Measurements from ENCODE around the gene GAS2L1.

The GAS2L1 gene

DNA sequence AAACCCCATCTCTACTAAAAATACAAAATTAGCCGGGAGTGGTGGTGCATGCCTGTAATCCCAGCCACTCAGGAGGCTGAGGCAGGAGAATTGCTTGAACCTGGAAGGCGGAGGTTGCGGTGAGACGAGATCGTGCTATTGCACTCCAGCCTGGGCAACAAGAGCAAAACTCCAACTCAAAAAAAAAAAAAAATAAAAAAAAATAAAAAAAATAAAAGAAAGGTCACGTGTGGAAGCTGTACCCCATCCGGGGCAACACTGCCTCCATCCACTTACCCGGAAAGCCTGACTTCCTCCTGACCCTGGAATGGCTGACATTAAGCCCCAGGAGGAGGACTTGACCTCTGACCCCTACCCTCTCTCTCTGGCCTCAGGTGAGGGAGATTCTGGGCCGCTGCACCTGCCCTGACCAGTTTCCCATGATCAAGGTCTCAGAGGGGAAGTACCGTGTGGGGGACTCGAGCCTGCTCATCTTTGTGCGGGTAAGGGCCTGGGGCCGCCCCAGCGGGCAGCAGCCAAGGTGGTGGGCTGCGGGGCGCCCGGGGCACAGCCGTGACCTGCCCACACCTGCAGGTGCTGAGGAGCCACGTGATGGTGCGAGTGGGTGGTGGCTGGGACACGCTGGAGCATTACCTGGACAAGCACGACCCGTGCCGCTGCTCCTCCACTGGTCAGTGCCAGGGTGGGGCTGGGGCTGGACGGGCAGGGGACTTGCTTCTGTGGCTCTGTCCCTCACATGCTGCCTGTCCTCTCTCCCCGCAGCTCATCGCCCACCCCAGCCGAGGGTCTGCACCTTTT is 3.8 kb downstream of the GAS2L1 start:
- no peak for DNase-seq

DNA sequence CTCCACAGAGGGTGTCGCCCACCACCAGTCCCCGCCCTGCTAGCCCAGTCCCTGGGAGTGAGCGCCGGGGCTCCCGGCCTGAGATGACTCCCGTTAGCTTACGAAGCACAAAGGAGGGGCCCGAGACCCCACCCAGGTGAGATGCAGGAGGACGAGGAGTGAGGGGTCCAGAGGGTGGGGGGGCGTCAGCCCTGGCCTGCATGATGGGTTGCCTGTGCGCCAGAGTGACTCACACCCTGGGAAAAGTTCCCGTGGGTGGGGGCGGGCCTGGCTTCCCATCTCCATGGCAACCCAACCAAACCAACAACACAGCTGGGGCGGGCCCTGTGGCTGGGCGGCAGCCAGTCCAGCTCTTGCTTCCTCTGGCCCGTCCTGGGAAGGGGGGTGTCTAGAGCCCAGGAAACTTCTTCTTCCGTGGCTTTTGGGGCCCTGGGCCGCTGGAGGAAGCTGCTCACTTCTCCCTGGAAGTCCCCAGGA is 4.5 kb downstream of the GAS2L1 start:
- DNase-seq, result peak; percentile 27 to 41

DNA sequence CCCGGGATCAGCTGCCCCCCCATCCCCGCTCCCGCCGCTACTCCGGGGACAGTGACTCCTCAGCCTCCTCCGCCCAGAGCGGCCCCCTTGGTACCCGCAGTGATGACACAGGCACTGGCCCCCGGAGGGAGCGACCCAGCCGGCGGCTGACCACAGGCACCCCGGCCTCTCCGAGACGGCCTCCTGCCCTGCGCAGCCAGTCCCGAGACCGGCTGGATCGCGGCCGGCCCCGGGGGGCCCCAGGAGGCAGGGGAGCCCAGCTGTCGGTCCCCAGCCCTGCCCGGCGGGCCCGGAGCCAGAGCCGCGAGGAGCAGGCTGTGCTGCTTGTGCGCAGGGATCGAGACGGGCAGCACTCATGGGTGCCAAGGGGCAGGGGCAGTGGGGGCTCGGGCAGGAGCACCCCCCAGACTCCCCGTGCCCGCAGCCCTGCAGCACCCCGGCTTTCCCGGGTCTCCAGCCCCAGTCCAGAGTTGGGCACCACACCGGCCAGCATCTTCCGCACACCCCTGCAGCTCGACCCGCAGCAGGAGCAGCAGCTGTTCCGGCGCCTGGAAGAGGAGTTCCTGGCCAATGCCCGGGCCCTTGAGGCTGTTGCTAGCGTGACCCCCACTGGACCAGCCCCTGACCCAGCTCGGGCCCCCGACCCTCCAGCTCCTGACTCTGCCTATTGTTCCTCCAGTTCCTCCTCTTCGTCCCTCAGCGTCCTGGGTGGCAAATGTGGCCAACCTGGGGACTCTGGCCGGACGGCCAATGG is 5.2 kb downstream of the GAS2L1 start:
- no peak for DNase-seq

DNA sequence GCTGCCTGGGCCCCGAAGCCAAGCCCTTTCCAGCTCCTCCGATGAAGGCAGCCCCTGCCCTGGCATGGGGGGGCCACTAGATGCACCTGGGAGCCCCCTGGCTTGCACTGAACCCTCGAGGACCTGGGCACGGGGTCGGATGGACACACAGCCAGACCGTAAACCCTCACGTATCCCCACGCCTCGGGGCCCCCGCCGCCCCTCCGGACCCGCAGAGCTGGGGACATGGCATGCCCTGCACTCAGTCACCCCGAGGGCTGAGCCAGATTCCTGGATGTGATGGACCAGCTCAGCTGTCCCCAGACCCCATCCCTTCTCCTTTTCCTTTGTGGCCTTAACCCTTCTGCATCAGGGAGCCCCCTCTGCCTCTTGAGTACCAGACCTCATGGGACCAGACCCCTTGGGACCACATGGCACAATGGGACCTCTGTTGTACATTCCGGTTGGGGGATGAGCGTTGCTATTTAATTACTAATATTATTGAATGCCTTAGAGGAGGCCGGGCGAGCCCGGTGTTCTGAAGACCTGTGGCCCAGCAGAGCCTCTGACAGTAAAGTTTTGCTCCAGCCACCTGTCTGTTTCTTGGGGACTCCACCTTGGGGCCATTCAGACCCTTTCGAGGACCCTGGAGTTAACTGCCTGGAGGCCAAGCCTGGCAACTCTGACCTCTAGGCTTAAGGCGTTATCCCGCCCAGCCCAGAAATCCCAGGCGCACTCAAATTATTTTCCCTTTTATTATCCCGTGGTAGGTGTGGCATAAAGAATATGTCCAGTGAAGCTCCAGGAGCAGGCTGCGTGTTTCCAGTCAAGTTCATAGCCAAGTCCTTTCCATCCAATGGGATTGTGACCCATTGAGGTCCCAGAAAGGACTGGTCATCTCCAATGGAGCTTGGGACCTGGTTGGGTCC is 6.0 kb downstream of the GAS2L1 start:
- no peak for DNase-seq

DNA sequence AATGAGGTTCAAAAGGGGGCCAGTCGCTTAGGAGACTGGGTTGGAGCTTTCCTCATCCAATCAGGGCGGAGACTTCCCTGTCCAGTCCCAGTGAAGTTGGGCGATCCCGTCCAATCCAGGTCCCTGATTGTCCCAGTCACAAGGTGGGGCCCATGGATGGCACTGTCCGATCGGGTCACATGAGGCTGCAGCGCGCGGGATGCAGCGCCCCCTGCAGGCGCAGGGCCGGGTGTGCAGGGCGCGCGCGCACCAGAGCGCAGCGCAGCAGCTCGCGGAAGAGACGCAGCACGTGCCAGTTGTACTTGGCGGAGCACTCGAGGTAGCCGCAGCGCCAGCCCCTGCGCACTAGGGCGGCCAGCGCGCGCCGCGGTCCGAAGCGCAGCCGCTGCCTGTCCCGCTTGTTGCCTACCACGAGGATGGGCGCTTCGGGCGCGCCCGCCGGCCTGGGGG is 6.7 kb downstream of the GAS2L1 start:
- DNase-seq, result no peak

DNA sequence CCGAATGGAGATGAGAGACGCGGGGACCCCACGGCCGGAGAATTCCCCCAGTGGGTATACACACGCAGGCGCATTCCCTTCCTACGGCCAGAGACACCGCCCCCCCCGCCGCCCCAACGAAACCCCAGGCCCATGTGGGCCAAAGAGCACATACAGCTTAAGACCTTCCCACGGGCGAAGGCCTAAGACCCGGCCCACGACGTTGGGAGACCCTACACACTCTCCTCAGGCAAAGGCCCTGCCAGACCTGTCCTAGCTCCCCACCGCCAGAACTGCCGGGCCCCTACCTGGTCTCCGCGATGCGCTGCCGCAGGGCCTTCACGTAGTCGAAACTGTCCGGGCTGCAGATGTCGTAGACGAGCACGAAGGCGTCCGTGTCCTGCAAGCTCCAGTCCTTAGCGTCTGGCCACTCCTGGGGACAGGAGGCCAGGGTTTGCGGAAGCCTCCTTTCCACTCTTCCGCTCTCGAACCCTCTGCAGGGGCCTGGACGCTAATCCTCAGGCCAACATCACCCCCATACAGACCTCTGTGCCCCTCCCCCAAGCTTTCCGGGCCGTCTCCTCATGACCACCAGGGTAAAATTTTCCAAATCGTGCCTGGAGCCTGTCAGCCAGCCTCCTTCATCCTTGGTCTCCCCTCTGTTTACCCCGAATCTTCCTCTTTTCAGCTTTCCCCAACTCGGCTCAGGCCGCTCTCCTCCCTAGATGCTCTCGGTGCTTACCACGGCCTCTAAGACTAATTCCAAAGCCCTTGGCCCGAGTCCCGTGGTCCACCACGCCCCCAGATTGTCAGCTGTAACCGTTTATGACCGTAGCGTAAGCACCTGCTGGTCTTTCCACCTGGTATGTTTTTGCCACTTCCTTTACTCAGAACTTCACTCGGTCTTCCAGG is 7.4 kb downstream of the GAS2L1 start:
- DNase-seq, result no peak

DNA sequence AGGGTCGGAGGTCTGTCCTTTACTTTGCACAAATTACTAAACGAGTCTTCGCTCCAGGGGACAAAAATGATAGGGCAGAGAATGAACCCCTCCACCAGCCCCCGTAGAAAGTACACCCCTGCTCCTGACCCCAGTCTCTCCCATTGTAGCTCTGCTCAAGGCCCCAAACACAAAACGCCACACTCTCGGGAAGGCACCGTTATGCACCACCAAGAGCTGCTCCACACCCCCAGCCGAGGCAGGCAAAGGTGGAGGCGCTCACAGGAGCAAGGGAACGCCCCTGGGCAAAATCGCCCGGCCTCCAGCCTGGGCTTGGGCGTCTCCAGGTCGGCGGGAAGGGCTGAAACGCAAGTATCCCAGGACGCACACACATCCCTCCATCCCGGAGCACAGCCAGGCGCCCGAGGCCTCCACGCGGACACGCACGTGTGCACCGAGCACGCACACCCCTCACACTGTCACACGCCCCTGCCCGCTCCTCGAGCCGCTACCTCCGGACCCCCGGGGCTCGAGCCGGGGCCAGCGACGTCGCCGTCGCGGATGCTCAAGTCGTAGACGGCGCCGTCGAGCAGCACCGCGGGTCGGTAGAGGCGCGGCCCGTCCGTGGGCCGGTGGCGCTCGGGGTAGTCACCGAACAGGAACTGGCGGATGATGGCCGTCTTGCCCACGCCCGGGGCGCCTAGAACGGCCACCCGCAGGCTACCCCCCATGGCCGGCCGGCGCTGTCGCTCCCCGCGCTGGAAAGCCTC is 8.3 kb downstream of the GAS2L1 start:
- DNase-seq, result no peak

DNA sequence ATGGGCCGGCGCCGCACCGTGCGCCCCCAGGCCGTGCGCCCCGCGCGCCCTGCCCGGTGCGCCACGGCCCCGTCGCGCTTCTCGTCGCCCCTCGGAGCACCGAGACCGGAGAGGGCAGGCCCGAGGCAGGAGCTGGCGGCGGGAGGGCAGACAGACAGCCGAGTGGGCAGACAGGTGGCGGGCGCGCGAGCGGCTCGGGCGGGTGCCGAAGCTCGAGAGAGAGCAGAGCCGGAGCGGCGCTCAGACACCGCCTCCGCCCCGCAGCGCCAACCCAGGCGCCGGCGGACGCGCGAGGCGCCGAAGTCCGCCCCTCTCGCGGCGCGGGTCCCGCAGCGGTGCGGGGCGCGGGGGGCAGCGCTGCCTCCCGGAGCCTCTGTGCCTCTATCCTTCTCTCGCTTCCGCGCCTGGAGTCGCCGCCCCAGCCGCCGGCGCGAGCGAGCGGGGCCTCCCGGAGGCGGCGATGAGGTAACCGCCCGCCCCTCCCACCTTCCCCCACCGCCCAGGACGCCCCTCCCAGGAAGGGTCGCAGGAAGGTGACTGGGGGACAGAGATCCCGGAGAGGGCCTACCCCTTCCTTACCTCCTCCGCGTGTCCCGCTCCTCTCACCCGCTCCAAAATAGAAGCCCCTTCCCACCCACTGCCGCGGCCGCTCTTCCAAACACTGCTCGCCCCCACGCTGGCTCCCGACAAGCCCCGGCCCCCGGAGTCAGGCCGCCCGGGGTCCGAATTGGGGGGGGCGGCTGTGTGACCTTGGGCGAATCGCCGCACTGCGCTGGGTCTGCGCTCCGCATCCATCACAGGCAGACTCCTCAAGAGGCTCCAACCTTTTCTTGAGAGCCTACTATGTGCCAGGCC is 9.1 kb downstream of the GAS2L1 start, which contains the start of gene RASL10A:
RASL10A (minus strand) TSS at position 412 of the 855 bp plus-strand sequence. CDS start 451 bp downstream, outside the sequence.
- DNase-seq, result no peak

DNA sequence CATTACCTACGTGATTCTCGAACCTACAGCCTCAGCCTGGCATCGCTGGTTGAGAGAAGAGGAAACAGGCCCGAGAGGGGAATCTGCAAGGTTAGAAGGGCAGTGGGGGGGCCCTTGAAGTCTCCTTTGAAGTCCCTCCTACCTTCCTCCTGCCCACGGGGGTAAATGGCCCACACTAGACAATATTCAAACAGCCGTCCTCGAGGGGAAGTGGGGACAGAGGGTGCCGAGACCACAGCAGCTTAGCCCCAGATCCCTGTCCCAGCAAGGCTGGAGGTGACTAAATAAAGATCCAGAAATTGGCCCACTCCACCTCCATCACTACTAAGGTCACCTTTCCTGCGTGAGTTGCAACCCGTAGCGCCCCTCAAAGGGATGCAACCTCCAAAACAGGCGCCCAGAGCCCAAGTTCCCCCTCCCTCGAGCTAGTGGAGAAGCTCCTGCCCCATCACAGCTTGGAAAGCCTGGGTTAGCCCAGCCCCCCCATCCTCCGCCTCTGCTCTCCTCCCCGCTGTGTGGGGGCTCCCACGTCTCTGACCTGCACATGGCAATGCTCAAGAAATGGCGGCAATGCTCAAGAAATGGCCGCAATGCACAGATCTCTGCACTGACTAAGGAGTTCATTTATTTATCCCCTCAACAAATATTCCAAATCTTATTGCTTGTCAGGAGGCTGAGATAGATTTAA is 9.8 kb downstream of the GAS2L1 start:
- no peak for DNase-seq

DNA sequence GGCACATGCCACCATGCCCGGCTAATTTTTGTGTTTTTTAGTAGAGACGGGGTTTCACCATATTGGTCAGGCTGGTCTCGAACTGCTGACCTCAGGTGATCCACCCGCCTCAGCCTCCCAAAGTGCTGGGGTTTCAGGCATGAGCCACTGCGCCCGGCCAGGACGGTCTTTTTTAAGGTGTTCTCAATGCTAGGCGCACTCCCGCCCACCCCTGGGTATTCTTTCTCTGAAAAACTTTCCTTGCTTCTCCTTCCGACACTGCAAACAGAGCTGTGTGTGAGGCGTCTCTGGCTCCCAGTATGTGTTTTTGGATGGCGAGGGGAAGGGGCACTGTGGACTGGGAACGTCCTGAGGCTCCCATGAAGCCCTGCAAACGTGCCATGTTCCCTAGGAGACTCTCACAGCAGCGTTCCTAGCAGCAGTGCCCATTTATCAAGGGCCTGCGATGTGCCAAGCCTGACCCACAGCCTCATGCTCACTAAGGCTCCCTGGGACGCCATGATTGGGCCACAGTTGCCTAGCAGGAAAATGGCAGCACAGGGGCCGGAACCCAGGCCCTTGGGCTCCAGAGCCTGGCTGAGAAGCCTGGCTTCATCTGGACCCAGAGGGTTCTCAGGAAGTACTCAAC is 11.5 kb downstream of the GAS2L1 start:
- no peak for DNase-seq

DNA sequence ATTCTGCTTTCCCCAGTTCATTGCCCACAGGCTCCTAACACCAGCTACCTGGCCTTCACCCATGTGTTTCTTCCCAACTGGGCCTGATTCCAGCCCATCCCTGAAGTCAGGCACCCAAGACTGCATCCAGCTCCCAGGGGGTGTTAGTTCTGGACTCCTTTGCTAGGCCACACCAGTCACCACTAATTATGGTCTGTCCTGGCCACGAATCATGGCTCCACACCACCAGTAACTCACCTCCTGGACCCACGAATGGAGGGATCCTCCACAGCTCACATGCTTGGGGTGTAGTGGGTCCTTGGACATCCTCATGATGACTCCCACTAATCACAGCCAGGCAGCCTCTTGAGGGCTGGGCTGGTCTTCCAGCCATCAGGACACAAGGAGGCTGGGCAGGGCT is 12.6 kb downstream of the GAS2L1 start:
- DNase-seq, result no peak

DNA sequence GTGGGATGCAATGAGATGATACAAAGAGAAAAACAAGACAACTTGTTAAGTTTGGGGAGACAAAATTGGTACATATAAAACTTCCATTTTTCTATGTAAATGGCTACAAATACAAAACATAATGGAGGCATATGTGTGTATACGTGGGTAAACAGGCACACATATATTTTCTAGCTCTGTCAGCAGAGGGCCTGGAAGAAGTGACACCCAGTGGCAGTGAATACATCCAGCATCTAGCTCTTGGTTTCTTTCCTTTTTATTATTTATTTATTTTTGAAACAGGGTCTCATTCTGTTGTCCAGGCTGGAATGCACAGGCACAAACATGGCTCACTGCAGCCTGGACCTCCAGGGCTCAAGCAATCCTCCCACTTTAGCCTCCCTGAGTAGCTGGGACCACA is 14.1 kb downstream of the GAS2L1 start:
- DNase-seq, result no peak

DNA sequence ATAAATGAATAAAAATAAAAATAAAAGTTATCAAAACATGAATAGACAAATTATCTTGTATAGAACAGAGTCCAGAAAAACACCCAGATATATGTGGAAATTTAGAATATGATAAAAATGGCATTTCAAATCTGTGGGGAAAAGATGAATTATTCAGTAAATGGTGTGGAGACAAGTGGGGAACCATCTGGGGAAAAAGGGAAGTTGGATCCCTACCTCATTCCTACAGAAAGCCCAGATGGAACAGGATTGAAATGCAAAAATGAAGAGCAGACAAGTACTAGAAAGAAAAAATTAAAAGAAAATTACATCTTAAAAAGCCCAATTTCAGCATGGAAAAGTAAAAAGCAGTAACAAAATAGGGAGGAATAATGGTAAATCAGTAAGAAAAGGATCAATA is 17.2 kb downstream of the GAS2L1 start:
- no peak for DNase-seq

DNA sequence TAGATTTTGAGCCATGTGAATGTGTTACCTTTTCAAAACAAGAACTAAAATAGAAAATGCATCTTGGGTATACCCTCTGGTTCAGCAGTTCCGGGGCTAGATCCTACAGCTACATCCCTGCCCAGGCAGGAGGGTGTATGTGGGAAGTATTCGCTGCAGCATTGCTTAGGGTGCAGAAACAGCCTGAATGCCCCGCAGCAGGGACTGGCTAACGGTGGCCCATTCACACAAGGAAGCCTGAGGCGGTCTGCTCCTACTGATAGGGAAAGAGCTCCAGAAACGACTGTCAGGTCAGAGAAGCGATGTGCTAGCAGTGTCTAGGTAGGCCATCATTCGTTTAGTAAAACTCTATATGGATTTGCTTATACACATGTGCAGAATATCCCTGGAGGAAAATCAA is 18.9 kb downstream of the GAS2L1 start:
- no peak for DNase-seq

DNA sequence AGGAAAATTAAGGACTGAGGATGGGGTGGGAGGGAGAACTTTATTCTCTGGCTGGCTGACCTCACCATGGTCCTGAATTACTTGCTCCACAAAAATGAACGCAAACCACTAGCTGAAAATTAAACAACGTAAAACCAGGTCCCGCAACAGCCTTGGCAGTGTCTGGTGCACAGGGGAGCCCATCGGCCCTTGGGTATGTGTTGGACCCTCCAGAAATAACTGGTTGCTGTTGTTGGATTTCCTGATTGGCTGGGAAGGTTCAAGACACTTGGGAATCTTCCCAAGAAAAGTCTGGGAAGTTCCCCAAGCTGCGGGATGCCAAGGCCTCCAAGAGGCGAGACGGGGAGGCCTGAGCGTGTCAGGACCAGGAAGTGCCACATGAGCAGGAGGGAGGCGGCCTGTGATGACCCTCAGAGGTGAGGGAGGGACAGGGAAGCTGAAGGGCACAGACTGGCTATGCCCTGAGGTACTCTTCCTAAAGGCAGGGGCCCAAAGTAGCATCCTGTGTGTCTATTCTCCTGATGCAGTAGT is 19.4 kb downstream of the GAS2L1 start:
- DNase-seq, result no peak

DNA sequence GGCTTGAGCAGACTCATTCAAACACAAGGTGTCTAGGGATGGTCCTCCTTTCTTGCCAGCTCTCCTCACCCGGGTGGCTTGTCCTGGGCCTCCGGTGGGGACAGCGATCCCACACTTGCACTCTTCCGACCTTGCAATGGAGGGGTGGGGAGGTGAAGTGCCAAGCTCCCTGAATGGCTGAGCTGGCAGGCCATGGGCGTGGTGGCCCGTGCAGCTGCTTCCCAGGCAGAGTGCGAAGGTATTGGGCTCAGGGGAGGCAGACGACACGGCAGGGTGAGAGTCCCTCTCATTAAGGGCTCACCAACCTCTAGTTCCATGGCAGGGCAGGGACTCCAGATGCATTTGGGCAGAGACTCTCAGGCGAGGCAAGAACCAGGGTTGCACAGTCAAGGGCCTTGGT is 20.0 kb downstream of the GAS2L1 start:
- DNase-seq, result no peak

DNA sequence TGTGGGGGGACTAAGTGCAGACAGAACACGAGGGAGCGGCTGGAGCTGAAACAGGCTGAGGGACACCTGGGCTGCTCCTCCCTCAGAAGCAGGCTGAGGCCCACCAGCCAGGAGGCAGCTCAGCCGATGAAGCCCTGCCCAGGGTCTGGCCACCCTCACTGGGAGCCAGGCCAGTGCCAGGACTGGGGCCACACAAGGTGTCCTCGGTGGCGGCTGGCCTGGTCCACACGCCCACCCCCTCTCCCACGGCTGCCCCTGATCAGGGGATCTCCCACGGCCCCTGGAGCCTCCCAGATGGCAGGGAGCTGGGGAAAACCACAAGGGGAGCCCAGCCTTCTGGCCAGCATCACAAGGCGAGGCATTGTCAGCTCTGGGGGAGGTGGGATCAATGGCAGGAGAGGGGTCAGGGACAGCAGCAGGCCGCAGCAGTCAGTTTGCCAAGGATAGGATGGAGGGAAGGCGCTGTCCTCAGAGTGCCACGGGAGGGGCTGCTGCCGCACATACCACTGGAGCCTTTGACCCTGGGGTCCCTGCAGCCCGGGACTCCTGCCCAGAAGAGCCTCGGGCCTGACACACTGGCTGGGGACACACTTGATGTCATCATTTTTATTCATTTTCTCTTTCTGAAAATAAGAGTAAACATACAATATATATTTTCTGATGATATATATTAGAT is 20.8 kb downstream of the GAS2L1 start:
- no peak for DNase-seq

DNA sequence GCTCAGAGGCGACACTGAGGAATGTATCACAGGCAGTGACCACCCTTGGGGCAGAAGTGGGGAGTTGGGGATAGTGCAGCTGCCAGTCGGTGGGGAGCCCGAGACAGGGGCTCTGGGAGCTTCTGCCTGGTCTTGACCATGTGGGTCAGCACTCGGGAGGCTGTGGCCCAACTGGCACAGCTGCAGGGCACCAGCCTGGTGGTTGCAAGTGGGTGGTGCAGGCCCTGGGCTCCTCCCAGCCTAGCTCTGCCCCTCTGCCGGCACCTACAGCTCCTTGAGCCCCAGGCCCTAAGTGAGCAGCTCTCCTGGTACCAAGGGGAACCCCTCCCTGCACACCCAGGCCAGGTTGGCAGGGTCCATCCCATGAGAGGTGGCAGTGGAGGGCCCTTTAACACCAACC is 21.6 kb downstream of the GAS2L1 start:
- DNase-seq, result no peak
